GM21515 (cell line): ENCODE results near the gene CA11.
A peak's percentile ranks its signal among the peaks of the same experiment; 100 is the strongest.
"Not testable (repeated sequence)": the region's sequence is repeated elsewhere in the genome, so short reads cannot be mapped to it uniquely, and the experiment has no call there.

Source experiments
- ATAC-seq: cut with Tn5 transposase; IDR thresholded peaks from one replicate; pipeline ENCODE4 v1.9.1; 2021; ENCODE audit not compliant: unreplicated experiment

CA11 gene

DNA sequence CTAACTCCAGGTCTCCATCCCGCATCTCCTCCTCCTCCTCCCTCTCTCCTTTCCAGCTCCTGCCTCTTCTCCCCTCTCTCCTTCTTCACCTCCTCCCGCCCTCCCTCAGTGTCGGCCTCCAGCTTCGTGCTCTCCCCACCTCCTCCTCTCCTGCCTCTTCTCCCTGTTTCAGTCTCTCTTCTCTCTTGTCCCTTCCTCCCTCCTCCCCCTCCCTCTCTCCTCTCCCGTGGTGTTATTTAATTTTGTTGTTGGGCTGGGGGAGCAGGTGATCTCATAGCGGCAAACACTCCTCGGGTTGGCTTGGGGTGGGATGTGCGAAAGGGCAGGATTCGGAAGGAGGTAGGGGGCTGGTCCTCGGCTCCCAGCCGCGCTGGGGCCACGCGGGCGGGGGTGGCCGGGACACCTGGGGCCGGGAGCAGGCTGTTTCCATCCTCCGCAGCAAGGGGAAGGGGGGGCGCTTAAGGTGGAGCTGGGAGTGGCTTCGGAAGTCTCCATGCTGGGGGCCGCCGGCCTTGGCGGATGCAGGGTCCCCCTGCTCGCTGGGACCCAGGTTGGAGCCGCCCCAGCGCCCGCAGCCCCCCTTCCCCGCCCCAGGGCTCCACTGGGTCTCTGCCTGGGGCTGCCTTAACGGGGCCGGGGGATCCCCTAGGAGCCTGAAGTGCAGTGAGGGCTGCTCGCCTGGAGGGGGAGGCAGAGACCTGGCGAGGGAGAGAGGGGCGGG is at the start of gene CA11:
TSS of gene CA11 (minus strand) at position 187 of the 721 bp plus-strand sequence. CDS start 555 bp downstream, outside the sequence.
- peak; percentile 66 for ATAC-seq

DNA sequence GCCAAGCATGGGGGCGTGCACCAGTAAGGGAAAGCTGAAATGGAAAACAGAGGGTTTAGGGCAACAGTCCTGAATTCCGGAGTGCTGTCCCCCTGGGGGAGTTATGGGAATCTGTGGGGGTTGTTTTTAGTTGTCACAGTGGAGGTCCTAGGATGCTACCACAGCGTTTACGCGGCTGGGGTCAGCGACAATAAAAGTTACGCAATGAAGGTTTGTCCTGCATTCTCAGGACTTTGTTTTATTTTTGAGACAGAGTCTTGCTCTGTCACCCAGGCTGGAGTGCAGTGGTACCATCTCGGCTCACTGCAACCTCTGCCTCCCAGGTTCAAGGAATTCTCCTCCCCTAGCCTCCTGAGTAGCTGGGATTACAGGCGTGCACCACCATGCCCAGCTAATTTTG is 47.6 kb upstream of the CA11 start:
- not testable (repeated sequence) for ATAC-seq

DNA sequence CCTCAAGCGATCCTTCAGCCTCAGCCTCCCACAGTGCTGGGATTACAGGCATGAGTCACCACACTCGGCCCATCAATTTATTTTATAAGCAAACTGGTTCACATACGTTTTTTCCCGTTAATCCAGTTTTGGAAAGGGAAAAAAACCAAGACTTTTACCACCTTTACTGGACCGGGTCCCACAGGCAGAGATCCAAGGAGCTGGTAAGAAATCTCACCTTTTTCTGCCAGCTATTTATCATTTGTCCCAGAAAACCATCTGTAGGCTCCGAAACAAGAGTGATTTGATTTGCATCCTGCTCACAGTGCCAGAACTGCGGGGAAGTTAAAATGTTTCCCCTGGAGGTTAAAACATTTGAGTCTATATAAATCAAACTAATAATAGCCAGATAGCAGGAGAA is 43.5 kb upstream of the CA11 start:
- no peak for ATAC-seq

DNA sequence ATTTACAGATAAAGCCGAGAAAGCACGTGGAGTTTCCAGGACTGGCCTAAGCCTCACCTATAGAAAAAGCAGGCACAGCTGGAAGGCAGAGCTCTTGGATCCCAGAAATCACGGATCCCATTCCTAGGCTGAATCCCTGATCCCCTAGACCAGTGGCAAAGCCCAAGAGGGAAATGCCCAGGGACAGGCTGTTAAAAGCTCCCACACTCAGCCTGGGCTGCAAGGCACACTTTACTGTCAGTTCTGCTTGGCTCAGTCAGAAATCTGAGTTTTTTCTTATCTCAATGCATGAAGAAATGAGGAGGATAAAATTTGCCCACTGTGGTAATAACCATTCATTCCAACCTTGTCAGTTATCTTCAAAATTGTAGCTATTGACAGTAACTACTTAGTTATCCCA is 41.8 kb upstream of the CA11 start:
- no peak for ATAC-seq

DNA sequence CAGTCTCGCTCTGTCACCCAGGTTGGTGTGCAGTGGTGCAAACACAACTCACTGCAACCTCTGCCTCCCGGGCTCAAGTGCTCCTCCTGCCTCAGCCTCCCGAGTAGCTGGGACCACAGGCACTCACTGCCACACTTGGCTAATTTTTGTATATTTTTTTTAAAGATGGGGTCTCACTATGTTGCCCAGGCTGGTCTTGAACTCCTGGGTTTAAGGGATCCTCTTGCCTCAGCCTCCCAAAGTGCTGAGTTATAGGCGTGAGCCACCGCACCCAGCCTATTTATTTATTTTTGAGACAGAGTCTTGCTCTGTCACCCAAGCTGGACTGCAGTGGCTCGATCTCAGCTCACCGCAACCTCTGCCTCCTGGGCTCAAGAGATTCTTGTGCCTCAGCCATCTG is 40.6 kb upstream of the CA11 start:
- ATAC-seq = not testable (repeated sequence)

DNA sequence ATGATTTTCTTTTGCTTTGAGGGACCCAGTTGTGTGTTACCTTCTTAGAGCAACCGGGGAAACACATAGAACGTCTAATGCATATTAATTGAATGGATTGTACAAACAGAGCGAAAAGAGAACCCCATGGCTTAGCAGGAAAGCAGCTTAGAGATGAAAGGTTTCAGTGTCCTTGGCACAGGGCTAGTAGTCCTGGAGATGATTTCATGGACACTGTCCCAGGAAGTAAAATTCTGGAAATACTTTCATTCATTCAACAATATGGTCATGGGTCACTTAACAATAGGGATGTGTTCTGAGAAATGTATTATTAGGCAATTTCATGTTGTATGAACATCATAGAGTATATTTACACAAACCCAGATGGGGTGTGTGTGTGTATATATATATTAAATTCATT is 40.1 kb upstream of the CA11 start:
- no peak for ATAC-seq

DNA sequence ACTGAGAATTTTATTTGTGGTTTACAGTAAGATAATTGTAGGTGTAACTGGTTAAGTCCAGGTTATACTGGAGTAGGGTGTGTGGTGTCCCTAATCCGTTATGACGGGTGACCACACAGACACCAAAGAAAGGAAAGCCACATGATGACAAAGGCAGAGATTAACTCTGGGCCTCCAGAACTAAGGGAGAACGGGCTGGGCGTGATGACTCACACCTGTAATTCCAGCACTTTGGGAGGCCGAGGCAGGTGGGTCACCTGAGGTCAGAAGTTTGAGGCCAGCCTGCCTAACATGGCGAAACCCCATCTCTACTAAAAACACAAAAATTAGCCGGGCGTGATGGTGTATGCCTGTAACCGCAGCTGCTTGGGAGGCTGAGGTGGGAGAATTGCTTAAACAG is 39.6 kb upstream of the CA11 start:
- ATAC-seq = no peak

DNA sequence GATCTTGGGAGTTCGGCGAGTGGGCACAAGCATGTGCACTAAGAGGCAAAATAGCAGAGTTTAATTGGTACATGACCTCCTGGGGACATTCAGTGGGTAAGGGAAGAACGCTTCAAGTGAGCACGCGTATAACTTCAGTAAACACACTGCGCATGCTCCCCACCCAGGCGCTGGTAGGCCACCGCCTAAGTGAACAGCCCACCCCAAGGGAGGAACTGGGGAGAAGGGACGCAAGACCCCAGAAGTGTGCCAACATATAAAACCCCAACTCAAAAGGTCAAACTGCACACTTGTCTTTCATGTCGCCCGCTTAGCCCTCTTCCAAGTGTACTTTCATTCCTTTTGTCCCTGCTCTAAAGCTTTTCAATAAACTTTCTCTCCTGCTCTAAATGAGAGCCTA is 37.4 kb upstream of the CA11 start:
- ATAC-seq = no peak

DNA sequence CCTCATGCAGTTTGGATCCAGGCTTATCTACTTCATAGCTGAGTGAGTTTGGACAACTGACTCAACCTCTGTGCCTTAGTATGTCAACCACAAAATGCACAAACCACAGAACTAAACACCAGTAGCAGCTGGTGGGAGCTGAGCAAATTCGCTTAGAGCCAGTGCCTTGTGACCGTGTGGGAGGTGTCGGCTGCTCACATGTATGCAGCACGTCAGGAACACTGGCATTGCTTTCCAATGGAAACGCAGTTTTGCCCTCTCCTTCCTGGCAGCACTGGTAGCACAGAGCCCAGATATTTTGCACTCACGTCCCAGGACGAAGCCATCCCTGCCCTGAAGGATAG is 35.1 kb upstream of the CA11 start:
- ATAC-seq = no peak

DNA sequence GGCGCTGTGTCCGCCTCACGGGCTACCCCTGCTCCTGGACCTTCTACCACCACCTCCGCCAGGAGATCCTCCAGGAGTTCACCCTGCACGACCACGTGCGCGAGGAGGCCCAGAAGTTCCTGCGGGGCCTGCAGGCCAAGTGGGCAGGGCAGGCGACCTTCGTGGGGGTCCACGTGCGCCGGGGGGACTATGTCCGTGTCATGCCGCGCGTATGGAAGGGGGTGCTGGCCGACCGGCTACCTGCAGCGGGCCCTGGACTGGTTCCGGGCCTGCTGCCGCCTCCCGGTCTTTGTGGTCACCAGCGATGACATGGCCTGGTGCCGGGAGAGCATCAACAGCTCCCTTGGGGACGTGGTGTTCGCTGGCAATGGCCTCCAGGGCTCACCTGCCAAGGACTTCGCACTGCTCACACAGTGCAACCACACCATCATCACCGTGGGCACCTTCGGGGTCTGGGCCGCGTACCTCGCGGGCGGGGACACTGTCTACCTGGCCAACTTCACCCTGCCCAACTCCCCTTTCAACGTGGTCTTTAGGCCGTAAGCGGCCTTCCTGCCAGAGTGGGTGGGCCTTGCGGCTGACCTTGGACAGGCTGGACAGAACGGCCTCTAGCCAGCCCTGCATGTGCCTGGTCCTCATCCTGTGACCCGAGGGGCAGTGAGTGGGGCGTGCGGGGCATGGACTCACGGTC is 34.6 kb upstream of the CA11 start:
- ATAC-seq = no peak

DNA sequence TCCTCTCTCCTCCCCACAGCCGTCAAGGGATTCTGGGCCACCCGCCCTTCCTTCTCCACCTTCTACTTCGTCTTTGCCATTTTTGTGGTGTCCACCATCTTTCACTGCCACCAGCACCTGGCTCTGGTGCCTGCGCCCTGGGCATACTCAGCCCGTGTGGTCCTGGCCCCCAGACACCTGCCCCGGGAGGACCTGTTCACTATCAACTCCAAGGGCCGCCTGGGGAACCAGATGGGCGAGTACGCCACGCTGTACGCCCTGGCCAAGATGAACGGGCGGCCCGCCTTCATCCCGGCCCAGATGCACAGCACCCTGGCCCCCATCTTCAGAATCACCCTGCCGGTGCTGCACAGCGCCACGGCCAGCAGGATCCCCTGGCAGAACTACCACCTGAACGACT is 34.0 kb upstream of the CA11 start:
- ATAC-seq = not testable (repeated sequence)

DNA sequence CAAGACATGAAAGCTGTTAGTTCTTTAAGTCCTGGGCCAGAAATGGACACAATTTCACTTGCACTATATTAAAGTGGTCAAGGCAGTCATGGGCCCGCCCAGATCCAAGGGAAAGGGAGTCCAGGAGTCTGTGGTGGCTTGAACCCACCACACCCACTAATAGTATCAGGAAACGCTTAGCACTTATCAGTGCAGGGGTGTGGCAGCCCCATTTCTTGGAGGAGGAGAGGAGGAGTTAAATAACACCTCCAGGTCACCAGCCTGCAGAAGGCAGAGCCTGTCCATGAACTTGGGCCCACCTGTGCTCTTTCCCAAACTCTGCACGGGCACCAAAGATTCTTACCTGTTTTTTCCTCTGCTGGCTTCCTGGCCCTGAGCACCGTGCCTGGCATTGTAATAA is 32.2 kb upstream of the CA11 start:
- no peak for ATAC-seq

DNA sequence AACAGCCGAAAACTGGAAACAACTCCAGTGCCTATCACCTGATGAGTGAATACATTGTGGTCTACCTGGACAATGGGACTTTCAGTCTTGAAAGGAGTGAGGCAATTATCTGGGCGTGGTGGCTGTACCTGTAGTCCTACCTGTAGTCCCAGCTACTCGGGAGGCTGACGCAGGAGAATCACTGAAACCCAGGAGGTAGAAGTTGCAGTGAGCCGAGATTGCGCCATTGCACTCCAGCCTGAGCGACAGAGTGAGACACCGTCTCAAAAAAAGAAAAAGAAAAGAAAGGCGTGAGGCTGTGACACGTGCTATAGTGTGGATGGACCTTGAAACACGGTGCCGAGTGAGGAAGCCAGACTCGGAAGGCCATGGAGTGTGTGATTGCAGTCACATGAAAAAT is 30.9 kb upstream of the CA11 start:
- no peak for ATAC-seq

DNA sequence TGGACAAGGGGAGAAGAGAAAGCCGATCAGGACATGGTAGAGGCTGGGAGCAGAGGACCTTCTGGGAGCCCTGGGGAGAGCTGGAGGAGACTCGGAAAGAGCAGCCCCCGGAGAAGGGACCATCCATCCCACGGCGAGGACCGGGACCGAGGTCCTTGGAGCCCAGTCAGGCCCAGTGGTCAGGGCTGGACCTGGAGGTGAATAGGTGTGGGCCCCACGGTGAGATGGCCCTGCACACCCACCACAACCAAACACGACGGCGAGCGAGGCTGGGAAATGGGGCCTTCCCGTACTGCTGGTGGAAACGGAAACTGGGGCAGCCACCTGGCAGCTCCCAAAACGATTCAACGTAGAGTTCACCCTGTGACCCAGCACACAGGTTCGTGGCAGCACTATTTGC is 30.5 kb upstream of the CA11 start:
- no peak for ATAC-seq

DNA sequence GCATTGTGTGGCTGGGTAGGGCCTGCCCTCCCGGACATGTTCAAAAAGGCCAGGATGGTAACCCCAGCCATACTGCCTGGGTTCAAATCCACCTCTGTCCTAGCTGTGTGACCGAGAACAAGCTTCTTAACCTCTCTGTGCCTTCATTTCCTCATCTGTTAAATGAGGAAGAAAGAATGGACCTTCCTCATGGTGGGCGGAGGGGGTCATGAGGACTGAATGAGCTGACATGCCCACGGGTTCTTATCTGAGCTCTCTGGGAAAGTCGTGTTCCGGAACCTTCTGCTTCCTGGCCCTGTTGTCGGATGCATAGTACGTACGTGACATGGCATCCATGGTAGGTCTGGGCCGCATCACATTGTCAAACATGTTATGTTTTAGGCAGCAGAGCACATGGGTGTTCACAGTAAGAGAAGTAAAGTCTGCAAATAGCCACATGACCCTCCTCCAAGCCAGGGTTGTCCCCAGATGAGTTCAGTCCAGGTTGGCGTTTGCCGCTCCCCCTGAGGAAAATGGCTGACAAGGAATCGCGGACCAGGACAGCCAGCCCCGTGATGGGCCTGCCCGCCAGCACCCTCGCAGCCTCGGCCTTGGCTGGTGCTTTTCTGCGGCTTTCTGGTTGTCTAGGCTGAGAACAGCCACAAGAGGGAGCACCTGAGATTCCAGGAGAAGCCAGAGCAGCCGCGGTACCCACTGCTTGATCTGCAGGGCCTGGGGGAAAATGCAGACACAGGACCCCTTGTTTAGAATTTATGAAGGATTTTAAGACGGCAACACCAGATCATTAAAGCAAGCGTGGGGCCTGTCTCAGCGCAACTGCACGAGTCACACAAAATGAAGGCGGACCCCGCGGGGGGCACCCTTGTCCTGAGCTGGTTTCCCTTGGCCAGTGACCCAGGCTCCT is 29.2 kb upstream of the CA11 start:
- ATAC-seq = no peak

DNA sequence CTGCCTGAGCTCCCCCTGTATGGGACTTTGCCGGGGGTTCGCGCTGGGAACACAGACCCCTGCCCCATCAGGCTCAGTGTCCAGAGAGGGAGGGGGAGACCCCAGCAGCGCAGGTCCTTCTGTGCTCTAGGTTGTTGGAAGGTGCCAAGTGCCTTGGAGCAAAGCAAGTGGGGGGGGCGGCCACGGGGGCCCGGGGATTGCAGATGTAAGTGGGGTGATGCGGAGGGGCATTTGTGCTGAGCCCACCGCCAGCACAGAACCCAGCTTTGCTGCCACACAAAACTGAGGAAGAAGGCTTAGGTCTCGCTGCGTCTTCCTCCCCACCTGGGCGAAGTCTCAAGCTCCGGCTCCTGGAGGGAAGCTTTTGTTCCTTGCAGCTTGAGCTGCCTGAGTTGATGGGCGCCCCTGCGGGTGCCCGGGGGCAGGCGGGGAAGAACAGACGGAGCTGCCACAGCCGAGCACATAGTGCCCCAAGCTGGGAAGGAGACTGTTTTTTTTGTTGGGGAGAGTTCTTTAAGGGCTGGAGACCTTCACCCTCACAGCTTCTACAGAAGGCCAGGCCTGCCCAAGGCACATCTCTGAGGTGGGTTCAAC is 28.3 kb upstream of the CA11 start:
- no peak for ATAC-seq

DNA sequence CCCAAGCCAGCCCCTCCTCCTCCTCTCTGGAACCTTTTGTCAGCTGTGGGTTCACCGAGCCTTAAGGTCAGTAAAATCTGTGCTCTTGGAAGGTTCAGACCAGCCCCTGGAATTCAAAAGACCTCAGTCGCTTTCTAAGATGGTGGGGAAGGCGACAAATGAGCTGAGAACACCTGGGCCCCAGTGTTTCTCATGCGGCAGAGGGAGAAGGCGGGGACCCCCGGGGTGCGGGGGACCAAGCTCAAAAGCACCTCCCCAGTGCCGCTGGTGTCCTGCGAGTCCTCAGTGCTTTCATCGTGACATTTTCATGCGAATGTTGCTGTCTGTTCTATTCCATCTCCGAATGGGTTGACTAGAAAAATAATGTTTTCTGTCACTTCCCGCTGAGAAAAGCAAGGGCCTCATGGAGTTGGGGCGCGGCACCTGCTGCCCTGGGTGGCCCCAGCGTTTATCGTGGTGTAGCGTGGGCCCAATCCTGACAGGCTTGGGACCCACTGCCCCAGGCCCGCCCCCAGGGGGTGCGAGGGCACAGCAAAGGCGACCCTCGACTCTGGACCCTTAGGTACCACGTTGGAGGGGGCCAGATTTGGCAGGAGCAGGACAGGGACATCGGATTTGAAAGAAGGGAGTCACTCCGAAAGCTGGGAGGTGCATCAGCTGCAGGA is 27.6 kb upstream of the CA11 start:
- ATAC-seq = no peak

DNA sequence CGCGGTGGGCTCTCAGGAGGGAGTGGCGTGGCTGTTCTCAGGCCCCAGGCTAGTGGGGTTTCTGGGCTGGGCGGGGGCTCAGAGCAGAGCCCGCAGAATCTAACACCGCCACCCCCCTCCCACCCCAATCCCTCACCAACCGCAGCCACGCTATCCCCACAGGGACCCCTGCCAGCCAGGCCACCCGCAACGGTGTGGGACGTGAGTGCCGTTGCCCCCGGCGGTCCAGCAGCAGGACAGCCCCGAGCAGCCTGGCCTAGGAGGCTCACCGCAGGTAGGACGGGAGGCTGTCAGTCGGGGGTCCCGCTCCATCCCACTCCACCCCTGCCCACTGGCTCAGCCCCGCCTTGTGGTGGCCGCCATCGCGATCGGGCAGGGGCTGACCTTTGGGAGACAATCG is 27.0 kb upstream of the CA11 start, which contains the start of gene NTN5:
TSS of gene NTN5 (minus strand) at position 24 of the 400 bp plus-strand sequence. CDS start 2,031 bp downstream, outside the sequence.
- ATAC-seq = no peak

DNA sequence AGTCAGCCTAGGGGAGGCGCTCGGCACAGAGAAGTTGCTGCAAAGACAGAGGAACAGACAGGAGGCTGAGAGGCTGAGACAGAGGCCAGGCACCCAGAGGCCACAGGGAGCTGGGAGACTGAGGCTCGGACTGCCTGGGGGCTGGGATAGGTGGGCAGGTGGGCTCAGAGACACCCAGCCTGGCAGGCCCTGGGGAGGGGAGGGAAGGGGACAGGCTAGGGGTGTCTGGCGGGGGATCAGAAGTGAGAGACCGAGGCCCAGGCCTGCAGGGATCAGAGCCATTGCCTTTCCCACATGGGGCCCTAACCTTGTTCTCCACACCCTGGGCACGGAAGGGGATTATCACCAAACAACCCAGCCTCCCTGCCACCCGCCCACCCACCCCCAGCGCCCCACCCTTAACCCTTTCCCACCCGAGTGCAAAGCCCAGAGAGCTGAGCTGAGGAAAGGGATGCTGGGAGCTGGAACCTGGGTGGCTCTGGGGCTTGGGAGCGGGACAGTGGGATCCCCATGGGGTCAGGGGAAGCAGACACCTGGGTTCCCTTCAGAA is 25.5 kb upstream of the CA11 start:
- no peak for ATAC-seq

DNA sequence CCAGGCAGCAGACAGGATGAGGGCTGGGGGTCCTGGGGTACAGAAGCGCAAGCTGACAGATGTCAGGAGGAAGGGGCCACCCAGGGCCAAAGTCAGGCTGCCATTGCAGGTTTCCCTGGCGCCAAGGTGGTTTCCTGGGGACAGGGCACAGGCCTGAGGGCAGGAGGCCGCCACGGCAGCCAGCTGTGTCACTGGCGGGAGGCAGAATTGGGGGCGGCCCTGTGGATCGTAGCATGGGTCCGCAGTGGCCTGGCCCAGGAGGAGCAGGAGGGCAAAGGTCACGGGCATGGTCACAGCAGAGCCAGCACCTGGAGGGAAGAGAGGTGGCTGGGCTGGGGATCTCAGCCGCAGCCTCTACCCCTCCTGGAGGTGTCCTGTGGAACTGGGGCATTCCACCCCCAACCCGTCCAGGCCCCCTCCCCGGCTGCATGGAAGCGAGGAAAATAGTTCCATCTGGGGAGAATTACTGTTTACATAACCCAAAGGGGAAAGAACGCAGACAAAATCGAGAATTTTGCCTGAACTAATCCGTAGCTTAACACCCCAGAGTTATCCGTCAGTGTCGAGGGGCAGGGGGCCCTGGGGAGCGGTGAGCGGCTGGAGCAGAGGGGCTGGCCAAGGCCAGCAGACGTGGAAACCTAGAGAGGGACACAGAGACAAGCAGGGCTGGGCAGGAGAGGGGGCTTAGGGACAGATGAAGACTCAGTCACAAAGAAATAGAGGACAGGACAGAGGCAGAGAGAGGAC is 24.9 kb upstream of the CA11 start:
- no peak for ATAC-seq
